D721Med (cell line): ENCODE results near the gene CXCL14.

Experiments used
- DNase-seq: peaks from one replicate; pipeline ENCODE4 v3.0.0; 2011; ENCODE audit warnings: low spot score; ENCODE audit not compliant: insufficient read length
- FAIRE-seq: peaks from 2 replicates; lab custom pipeline; 2011; peaks lifted over from hg19 to GRCh38; lab: Jason Lieb, UNC
- TF ChIP-seq, protein P1 (sequence below): IDR thresholded peaks from 2 replicates; pipeline ENCODE4 v1.5.1; 2012; ENCODE audit warnings: mild to moderate bottlenecking, control low read depth; ENCODE audit not compliant: insufficient read depth; ENCODE audit errors: missing control alignments

CXCL14 gene

DNA sequence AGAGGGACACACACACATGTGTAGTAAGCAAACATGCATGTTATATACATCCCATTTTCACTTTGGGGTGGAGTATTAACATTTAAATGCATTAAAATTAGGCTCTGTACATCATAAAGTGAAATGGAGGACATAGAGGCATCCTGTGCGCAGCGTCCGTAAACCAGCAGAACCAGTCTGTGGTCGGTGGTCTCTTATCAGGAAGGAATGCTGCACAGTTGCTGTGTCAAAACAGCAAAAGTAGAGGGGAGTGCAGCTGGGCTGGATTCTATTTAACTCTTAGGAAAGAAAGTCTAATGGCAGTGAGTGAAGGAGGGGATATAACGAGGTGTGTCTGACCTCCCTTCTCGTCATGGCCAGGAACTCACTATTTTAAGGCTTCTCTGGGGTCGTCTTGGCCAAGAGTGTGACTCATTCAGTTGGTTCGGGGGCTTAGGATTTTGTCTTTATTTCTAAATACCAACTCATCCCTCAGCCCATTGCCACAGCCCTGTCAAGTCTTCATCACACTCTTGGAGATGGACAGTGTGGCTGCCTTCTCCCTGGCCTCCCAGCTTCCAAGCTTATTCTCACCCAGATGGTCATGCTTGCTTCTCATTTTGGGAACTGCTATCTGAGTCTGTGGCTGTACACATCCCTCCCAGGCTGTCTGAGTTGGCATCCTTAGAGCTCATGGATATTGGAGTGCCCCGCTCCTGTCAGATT lies 20.1 kb upstream of the CXCL14 start:
- TF ChIP-seq, protein P1, sequence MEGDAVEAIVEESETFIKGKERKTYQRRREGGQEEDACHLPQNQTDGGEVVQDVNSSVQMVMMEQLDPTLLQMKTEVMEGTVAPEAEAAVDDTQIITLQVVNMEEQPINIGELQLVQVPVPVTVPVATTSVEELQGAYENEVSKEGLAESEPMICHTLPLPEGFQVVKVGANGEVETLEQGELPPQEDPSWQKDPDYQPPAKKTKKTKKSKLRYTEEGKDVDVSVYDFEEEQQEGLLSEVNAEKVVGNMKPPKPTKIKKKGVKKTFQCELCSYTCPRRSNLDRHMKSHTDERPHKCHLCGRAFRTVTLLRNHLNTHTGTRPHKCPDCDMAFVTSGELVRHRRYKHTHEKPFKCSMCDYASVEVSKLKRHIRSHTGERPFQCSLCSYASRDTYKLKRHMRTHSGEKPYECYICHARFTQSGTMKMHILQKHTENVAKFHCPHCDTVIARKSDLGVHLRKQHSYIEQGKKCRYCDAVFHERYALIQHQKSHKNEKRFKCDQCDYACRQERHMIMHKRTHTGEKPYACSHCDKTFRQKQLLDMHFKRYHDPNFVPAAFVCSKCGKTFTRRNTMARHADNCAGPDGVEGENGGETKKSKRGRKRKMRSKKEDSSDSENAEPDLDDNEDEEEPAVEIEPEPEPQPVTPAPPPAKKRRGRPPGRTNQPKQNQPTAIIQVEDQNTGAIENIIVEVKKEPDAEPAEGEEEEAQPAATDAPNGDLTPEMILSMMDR, result no peak
- DNase-seq (no peak), FAIRE-seq (no peak)

DNA sequence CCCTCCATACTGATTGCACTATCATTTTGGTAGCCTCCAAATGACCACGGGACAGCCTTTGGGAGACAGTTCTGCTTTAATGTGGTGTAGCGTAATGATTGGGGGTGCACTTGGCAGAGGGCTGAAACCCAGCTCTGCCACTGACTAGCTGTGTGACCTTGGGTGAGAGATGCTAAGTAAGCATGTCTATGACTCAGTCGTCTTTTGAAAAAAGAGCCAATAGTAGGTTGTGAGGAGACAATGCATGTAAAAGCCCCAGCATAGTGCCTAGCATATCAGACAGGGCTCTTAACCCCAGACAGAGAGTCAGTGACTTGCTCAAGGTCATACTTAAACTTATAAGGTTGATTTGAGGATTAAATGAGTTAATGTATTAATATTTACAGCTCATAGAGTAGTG lies 18.0 kb upstream of the CXCL14 start:
- DNase-seq, result no peak
- TF ChIP-seq, protein P1, result no peak

DNA sequence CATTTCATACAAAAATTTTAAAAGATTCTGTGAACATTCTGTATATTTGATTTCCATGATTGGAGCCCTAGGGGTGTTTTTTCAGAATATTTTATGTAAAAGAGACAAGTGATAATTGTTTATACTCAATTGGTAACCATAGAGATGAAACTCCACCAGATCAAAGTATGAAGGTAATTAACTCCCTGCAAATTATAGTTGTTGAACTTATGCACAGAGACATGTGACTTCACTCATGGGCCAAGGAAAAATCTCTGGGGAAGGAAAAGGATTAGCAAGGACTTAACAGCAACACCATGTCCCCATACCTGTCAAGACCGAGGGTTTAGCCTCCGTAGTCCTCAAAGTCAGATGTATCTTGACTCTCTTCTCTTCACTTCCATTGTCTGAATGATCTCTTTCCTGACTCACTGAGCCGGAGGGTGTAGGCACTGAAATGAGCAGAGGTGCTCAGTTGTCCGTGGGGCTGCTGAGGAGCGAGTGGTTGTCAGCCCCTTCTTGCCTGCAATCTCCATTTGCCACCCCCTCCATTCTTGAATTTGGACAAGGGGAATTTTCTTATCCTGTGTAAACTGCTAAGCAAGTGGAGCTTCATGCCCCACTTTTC lies 17.5 kb upstream of the CXCL14 start:
- TF ChIP-seq, protein P1, result no peak
- FAIRE-seq (no peak), DNase-seq (no peak)

More for the DNA sequence above, 18.0 kb upstream of the CXCL14 start:
- no peak for FAIRE-seq

DNA sequence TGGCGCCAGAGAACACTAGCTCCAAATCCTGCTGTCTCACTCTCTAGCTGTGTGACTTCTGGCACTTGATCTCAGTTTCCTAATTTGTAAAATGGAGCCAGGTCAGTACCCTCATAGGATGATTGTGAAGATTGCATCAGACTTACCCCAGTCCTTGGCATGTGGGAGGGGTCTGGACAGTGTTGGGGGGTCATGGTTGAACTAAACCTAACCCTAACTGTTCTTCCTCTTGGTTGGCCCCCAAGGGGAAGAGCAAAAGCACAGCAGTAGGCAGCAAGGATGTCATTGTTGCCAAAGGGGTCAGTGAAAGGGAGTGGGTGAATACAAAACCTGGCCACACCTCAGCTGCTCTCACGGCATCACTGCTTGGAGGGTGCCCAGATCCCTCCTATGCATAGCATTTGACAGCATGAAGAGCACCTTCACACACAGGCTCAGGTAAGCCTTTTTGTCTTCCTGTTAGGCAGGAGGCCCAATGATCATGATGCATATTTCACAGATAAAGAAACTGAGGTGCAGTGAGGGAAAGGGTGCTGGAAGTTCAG lies 15.7 kb upstream of the CXCL14 start:
- FAIRE-seq, result no peak
- DNase-seq, result no peak
- TF ChIP-seq, protein P1, result no peak

DNA sequence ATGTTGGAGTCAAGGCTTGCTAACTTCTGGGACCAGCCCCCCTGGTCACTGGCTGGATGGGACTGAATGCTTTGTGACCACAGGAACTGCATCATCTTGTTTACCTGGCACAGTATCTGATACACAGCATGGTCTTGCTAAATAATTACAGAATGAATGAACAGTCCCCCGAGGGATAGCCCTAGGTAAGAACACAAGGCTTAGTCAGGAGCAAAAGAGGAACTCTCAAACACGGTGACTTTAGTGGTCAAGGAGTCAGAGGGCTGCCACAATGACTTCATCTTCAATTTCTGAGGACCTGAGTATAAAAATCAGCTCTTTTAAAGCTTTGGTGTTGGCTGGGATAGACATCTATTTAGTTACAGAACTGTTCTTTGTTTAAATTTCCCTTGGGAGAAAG lies 15.1 kb upstream of the CXCL14 start:
- FAIRE-seq (no peak), DNase-seq (no peak)
- TF ChIP-seq, protein P1, result no peak

DNA sequence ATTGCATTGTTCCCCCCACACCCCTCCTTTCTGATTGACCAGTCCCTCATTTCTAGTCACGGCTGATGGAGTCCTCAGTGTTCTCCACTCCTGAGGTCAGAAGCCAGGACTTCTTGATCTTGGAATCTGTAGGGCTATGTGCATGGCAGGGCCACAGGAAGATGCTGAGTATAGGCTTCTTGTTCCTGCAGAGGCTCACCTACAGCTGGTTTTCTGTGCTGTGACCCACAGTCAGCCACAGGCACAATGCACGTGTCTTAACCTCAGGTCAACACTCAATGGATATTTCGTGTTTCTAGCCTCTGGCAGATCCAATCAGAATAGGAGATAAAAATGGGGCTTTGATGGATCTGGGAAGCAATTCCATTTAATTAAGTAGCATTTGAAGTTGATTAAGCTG lies 14.3 kb upstream of the CXCL14 start:
- TF ChIP-seq, protein P1, result no peak
- no peak for FAIRE-seq
- DNase-seq, result no peak
